Naive B cell (primary cell): ENCODE data around the gene CBX4. TPM values are rescaled to one million over a fixed set of nuclear protein-coding genes. Genes with fewer than 3 reads are reported as not detected.

Source experiments
- ATAC-seq, 2 donors: fragments of 150-1000 bp; cut with Tn5 transposase; 2 replicates each; pipeline ENCODE4 v1.10.0; 2021; ENCODE audit warnings: low read depth in 2 of 2, mild to moderate bottlenecking in 2 of 2, moderate library complexity in 2 of 2
- DNase-seq: peaks from one replicate; pipeline ENCODE4 v3.0.0; 2022
- H3K27ac Mint-ChIP-seq, 6 donors: one replicate each; pipeline ENCODE4 v1.8.0; 2020 to 2022; ENCODE audit warnings: mild to moderate bottlenecking in 6 of 6, mixed read lengths in 6 of 6, moderate library complexity in 5 of 6, inconsistent platforms in 2 of 6
- H3K27me3 Mint-ChIP-seq, 3 donors: one replicate each; pipeline ENCODE4 v1.8.0; 2021 to 2022; ENCODE audit warnings: mixed read lengths in 3 of 3, mild to moderate bottlenecking in 1 of 3
- H3K36me3 Mint-ChIP-seq, 2 donors: one replicate each; pipeline ENCODE4 v1.8.0; 2020 to 2022; ENCODE audit warnings: mixed read lengths in 2 of 2, inconsistent platforms in 1 of 2, mild to moderate bottlenecking in 1 of 2
- H3K4me1 Mint-ChIP-seq, 3 donors: one replicate each; pipeline ENCODE4 v1.8.0; 2020 to 2022; ENCODE audit warnings: mixed read lengths in 3 of 3, inconsistent platforms in 1 of 3, mild to moderate bottlenecking in 1 of 3, moderate library complexity in 1 of 3
- H3K4me3 Mint-ChIP-seq, 8 donors: one replicate each; pipeline ENCODE4 v1.8.0; 2020 to 2022; ENCODE audit warnings: mild to moderate bottlenecking in 8 of 8, mixed read lengths in 8 of 8, moderate library complexity in 8 of 8, inconsistent platforms in 2 of 8
- H3K9me3 Mint-ChIP-seq, 7 donors: one replicate each; pipeline ENCODE4 v1.8.0; 2020 to 2022; ENCODE audit warnings: mixed read lengths in 7 of 7, mild to moderate bottlenecking in 5 of 7, inconsistent platforms in 2 of 7, moderate library complexity in 1 of 7
- polyA plus RNA-seq, 6 donors: library from polyadenylated mRNA; unstranded; fragments of 300-500 nt; fragmentation: Illumina TruSeq; gene quantifications; one replicate each; pipeline ENCODE4 v1.2.3, GENCODE V29; 2021; ENCODE audit warnings: low read depth in 6 of 6

Gene CBX4
- polyA plus RNA-seq, 6 donors from 2014 or later = 3.3 to 17.1 (median 9.6) TPM

DNA sequence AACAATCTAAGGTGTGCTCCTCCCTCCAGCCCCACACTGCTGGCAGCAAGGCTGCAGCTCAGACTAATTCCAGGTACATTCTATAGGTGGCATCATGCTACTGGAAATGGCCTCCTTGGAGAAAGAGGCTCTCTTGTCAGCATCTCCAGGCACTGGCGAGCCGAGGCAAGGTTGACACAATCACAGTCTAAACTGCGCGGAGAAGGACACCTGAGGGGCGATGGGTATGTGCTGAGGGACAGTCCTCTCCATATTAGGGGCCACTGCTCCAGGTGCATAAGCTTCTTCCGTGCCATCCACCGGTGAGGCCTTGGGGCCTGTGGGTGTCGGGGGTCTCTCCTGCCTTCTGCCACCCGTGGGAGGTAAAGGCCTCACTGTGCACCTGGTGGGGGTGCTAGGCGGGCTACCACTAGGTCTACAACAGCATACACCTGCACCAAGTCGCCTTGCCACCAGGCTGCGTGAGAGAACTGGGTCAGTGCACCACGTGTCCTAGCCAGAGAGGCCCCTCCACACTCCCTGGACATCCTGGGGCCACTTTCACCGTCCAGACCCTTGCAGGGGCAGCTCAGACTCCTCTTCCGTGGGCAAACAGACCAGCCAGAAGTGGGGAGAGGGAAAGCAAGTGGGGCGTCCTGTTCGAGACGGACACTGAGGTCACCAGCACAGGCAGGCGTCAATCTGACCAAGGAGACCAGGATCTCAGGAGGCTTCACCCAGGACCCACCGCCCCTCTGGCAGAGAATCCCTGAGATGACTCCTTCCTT, 30.3 kb downstream of the CBX4 start:
- Mint-ChIP-seq H3K4me1 (peaks cover 21 to 43% (median 31%) of the 10 kb centered on the region in 3 donors), H3K4me3 (peak overlapping the region in 5 of 8 donors; percentile 16 to 78 (median 49)), H3K27me3 (peaks cover 57 to 71% (median 68%) of the 10 kb centered on the region in 3 donors), H3K9me3 (peaks cover 4 to 17% (median 7%) of the 10 kb centered on the region in 7 donors), H3K36me3 (peaks cover 6 to 15% of the 10 kb centered on the region in 2 donors), H3K27ac (peak overlapping the region in 5 of 6 donors; percentile 34 to 91 (median 71))
- ATAC-seq = no peak
- no peak for DNase-seq

DNA sequence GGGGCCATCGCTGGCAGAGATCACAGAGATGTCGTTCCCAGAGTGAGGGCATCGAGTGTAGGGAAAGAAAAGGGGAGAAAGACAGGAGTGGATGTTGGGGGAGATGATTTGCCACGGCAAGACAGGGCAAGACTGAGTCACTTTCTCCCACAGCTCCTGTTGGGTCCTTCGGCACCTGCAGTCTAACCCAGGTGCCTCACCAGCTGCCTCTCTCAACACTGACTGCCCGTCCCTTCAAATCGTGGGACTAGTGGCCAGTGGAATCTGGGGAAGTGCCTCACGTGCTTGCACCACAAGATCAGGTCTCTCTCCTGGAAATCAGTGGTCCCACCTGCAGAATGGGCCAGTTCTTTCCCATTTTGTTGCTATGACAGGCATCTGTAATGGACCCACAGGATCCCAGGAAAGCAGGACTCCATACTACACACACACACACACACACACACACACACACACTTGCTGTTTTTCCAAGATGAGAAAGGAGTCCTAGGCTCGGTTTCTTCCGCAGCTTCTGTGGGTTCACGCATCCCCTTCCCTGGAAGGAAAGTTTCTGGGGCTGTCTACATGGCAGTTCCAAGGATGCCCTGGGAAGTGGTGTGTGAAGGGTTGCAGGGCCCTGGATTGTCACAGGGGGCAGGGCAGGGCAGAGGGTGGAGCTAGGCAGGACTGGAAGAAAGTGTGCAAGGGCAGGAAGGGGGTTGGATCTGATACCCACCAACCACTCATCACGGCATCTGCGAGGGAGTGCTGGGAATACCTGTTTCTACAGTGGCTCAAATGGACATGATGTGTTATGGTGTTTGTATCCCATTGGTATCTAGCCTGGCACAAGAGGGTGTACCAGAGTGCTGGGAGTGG, 32.1 kb downstream of the CBX4 start:
- peaks cover 6 to 15% of the 10 kb centered on the region in 2 donors for H3K36me3 Mint-ChIP-seq
- H3K27me3 Mint-ChIP-seq = peaks cover 54 to 66% (median 65%) of the 10 kb centered on the region in 3 donors
- peaks cover 24 to 40% (median 28%) of the 10 kb centered on the region in 3 donors for H3K4me1 Mint-ChIP-seq
- peak overlapping the region in 4 of 8 donors; percentile 39 to 78 (median 69) for H3K4me3 Mint-ChIP-seq
- H3K27ac Mint-ChIP-seq = peak overlapping the region in 2 of 6 donors; percentile 85 to 93
- DNase-seq (no peak), ATAC-seq (no peak)
- H3K9me3 Mint-ChIP-seq = peaks cover 4 to 21% (median 7%) of the 10 kb centered on the region in 7 donors

DNA sequence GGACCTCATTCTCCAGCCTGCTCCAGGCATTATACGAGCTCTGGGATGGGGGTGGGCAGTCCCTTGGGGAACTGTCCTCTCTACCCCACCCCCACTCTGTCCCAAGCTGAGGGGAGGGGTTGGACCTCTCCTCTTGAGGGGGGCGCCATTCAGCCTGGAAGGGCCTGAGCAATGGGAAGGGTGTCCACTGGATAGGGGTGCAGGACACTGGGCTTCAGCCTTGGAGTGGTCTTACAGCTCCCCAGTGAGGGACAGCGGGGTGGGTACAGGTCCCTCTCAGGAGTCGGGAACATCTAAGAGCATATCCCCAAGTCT, 32.8 kb downstream of the CBX4 start:
- DNase-seq (no peak), ATAC-seq (no peak)
- Mint-ChIP-seq H3K9me3 (peaks cover 4 to 21% (median 7%) of the 10 kb centered on the region in 7 donors), H3K4me1 (peaks cover 21 to 34% (median 28%) of the 10 kb centered on the region in 3 donors), H3K4me3 (peak overlapping the region in 3 of 8 donors; percentile 39 to 78 (median 63)), H3K36me3 (peaks cover 6 to 15% of the 10 kb centered on the region in 2 donors), H3K27ac (peak overlapping the region in 2 of 6 donors; percentile 65 to 80), H3K27me3 (peaks cover 49 to 66% (median 65%) of the 10 kb centered on the region in 3 donors)

DNA sequence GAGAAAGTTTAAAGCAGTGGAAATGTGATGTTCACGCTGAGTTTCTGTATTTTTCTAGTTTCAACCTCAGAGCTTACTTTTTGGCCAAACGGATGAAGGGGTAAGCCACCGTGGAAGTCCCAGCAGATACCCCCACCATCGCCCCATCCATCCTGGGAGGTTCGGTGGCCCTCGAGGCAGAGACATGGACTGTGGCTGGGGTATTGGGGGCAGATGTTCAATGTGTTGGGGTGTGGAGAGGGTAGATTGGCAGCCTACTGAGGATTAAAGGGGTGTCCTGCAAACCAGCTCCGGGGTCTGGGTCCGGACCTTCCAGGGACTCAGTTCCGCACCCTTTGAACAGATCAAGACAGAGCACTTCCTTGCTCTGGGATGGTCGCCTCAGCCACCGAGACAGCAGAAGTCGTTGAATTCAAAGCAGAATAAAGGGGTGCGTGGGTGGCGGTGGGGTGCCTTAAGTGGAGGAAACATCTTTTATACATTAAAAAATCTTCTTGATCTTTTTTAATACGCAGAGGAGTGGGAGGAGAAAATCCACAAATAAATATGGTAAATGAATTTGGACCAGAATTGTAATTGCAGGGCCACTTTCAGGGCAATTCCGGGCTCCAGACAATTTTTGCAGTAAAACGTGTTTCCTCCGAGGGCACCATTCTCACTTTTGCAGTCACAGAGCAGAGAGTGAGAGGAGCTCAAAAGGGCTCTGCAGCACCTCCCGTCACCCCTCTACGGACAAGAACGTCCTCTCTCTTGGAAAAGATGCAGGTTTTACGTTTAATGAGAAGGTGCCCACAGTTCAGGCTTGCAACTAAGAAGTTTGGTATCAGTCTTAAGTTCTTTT, 34.2 kb downstream of the CBX4 start:
- peaks cover 6 to 21% of the 10 kb centered on the region in 2 donors for H3K36me3 Mint-ChIP-seq
- ATAC-seq (no peak), DNase-seq (no peak)
- H3K4me3 Mint-ChIP-seq = peak overlapping the region; percentile 69 to 85 (median 82)
- H3K9me3 Mint-ChIP-seq = peaks cover 4 to 25% (median 10%) of the 10 kb centered on the region in 7 donors
- H3K27me3 Mint-ChIP-seq = peaks cover 51 to 73% (median 72%) of the 10 kb centered on the region in 3 donors
- H3K27ac Mint-ChIP-seq = peak overlapping the region in 5 of 6 donors; percentile 45 to 99 (median 94)
- peaks cover 25 to 41% (median 29%) of the 10 kb centered on the region in 3 donors for H3K4me1 Mint-ChIP-seq

DNA sequence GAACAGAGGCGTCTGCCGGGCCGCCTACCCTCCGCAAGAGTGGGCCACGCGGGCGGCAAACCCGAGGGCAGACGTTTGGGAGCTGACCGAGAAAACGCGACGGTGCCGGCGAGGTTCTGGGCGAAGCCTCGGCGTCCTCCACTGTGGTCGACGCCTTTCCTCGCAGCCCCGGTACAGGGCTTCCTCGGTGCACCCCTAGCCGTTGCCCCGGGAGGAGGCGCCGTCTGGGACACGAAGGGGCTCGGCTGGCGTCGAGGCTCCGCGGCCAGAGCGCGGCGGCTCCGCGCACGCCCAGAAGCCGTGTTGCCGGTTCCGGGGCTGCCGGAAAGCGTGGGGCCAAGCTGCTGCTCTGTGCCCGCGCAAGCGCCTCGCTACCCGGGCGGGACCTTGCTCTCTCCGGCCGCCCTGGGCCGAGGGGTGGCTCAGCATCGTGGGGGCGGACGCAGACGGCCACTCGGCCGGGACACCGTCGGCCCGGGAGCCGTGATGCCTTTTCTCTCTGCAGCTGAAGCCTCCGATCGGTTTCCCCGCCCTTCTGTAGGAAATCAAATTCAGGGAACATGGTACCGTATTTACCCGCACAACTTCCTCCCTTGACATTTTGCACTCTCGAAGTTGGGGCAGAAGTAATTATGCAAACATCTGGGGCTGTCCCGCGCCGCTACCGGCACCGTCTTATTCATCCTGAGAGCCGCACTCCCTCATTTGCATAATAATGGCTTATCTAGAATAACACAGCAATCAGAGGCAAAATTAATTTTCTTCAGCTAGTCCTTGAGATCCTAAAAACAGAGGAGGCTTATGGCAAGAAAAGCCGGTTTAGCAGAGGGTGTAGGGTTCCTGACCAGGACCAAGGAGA, 35.0 kb downstream of the CBX4 start:
- ATAC-seq (peak; percentile 88 to 91), DNase-seq (peak; percentile 75)
- Mint-ChIP-seq H3K27ac (peak overlapping the region; percentile 45 to 99 (median 90)), H3K9me3 (peaks cover 7 to 30% (median 13%) of the 10 kb centered on the region in 7 donors), H3K27me3 (peaks cover 58 to 73% (median 72%) of the 10 kb centered on the region in 3 donors), H3K4me3 (peak overlapping the region; percentile 69 to 90 (median 83)), H3K36me3 (peaks cover 6 to 29% of the 10 kb centered on the region in 2 donors), H3K4me1 (peaks cover 31 to 47% (median 37%) of the 10 kb centered on the region in 3 donors)

- Mint-ChIP-seq H3K27me3 (peaks cover 53 to 70% (median 68%) of the 10 kb centered on the region in 3 donors), H3K9me3 (peaks cover 7 to 30% (median 13%) of the 10 kb centered on the region in 7 donors), H3K27ac (peak overlapping the region in 3 of 6 donors; percentile 73 to 92 (median 77)), H3K4me3 (peak overlapping the region; percentile 49 to 90 (median 69)), H3K4me1 (peaks cover 27 to 44% (median 36%) of the 10 kb centered on the region in 3 donors), H3K36me3 (peaks cover 6 to 29% of the 10 kb centered on the region in 2 donors)
- DNase-seq (no peak), ATAC-seq (no peak)
Observed at GRCh38 chr17:79803421-79803996, 35.7 kb downstream of the CBX4 start.

GRCh38 chr17:79802736-79803420, 36.4 kb downstream of the CBX4 start:
- Mint-ChIP-seq H3K36me3 (peaks cover 6 to 29% of the 10 kb centered on the region in 2 donors), H3K9me3 (peaks cover 7 to 30% (median 13%) of the 10 kb centered on the region in 7 donors), H3K4me3 (peak overlapping the region in 3 of 8 donors; percentile 41 to 72 (median 65)), H3K4me1 (peaks cover 29 to 46% (median 39%) of the 10 kb centered on the region in 3 donors), H3K27ac (no peak overlapping the region), H3K27me3 (peaks cover 51 to 68% (median 63%) of the 10 kb centered on the region in 3 donors)
- DNase-seq (no peak), ATAC-seq (no peak)

- Mint-ChIP-seq H3K9me3 (peaks cover 7 to 30% (median 13%) of the 10 kb centered on the region in 7 donors), H3K4me1 (peaks cover 29 to 44% (median 39%) of the 10 kb centered on the region in 3 donors), H3K36me3 (peaks cover 6 to 29% of the 10 kb centered on the region in 2 donors), H3K27ac (peak overlapping the region in 4 of 6 donors; percentile 44 to 91 (median 62)), H3K27me3 (peaks cover 45 to 62% (median 58%) of the 10 kb centered on the region in 3 donors), H3K4me3 (peak overlapping the region in 7 of 8 donors; percentile 16 to 76 (median 32))
- ATAC-seq = no peak
- DNase-seq = no peak
Observed at GRCh38 chr17:79802039-79802735, 37.1 kb downstream of the CBX4 start.

DNA sequence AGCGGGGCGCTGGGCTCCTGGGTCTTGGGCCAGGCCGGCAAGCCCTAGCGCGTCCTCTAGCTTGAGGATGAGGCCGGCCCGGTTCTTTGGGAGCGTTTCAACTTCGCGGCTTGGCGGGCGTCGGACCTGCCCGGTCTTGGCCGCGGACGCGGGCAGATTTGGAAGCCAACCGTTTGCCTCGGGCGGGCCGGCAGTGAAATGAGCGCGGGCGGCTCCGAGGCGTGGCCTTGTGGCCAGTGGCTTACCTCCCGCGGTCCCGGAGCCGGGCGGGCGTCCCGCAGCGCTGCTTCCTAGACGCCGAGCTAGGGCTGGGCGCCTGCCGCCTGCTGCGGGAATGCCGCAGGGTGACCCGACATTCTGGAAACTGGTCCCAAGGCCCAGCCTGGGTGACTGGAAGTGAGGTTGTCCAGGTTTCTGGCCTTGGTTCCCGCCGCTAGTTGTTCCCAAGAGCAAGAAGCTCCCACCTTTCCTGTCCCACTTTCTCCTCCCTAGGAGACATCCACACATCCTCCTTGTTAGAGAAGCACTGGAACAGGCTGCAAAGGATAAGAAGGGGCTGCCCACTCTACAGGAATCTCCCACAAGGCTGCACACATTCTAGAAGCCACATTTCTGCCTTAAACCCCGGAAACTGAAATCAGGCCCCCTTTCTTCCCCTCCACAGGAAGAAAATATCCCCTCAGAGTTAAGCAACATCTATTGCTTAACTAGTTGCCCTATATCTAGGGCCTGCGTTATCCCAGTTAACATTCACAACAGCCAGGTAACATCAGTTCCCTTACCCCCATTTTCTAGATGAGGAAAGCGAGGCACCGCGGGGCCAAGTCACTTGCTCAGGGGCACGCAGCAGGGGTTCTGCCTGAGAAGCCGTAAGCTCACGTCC, 37.8 kb downstream of the CBX4 start:
- peaks cover 6 to 29% of the 10 kb centered on the region in 2 donors for H3K36me3 Mint-ChIP-seq
- no peak for ATAC-seq
- H3K9me3 Mint-ChIP-seq = peaks cover 7 to 30% (median 13%) of the 10 kb centered on the region in 7 donors
- no peak for DNase-seq
- peak overlapping the region in 6 of 8 donors; percentile 16 to 76 (median 36) for H3K4me3 Mint-ChIP-seq
- H3K4me1 Mint-ChIP-seq = peaks cover 32 to 45% (median 37%) of the 10 kb centered on the region in 3 donors
- peak overlapping the region in 4 of 6 donors; percentile 39 to 91 (median 76) for H3K27ac Mint-ChIP-seq
- H3K27me3 Mint-ChIP-seq = peaks cover 38 to 54% (median 53%) of the 10 kb centered on the region in 3 donors
